K562 (cell line): ENCODE results near the gene PHF1. TPM values are rescaled to one million over a fixed set of nuclear protein-coding genes. Genes with fewer than 3 reads are reported as not detected.

Source experiments
- HEY1 ChIP-seq: fragments of 250-450 bp; sonication (Bioruptor Pico); IDR thresholded peaks from 2 replicates; pipeline ENCODE4 v1.5.0; 2020; ENCODE audit warnings: mild to moderate bottlenecking, moderate library complexity, borderline replicate concordance
- MAFG ChIP-seq: fragments of 450-650 bp; conservative IDR thresholded peaks from 2 replicates; pipeline ENCODE4 v1.6.1; 2016; ENCODE audit warnings: missing genetic modification characterization, missing compliant biosample characterization
- MCM5 ChIP-seq: fragments of 450-650 bp; IDR thresholded peaks from 2 replicates; pipeline ENCODE4 v1.6.1; 2016; ENCODE audit warnings: low read depth
- PCBP1 ChIP-seq: fragments of 200-400 bp; formaldehyde crosslinking; IDR thresholded peaks from 2 replicates; pipeline ENCODE4 v1.6.1; 2018; ENCODE audit warnings: mild to moderate bottlenecking, low read depth, low read length; ENCODE audit not compliant: poor library complexity, severe bottlenecking
- TAF15 ChIP-seq: fragments of 200-400 bp; formaldehyde crosslinking; IDR thresholded peaks from 2 replicates; pipeline ENCODE4 v1.6.1; 2017; ENCODE audit warnings: mild to moderate bottlenecking, low read depth, low read length, moderate library complexity
- ZKSCAN1 ChIP-seq: fragments of 150-350 bp; IDR thresholded peaks from 2 replicates; pipeline ENCODE4 v1.6.1; 2016; ENCODE audit warnings: low read depth, low read length
- ZNF589 ChIP-seq: fragments of 200-800 bp; sonication (Bioruptor generic); IDR thresholded peaks from 2 replicates; pipeline ENCODE4 v1.6.1; 2016; ENCODE audit warnings: low read depth, missing genetic modification characterization, missing compliant biosample characterization
- polyA plus RNA-seq, 8 experiments: library from polyadenylated mRNA; depleted of rRNA in 4 of 8; stranded (reverse) in 5 of 8; unstranded in 3 of 8; fragments of >200 nt; fragmentation: Nextera tagmentation in 2 of 8; fragmentation: Illumina TruSeq in 1 of 8; extraction: Ambion mirVana in 2 of 8; extraction: Trizol in 1 of 8; gene quantifications; 2 replicates each; pipeline versions ENCODE4 v1.2.1 to v1.2.3, GENCODE V29; 2011 to 2014; ENCODE audit warnings: inconsistent platforms in 1 of 8, missing spikeins in 1 of 8
- total RNA-seq, 7 experiments: library from RNA; depleted of rRNA in 6 of 7; stranded (reverse); fragments of >200 nt in 6 of 7; fragmentation: Illumina TruSeq in 2 of 7; extraction: Trizol in 2 of 7; gene quantifications; 2 replicates each; pipeline versions ENCODE4 v1.2.1 to v1.2.3, GENCODE V29; 2011 to 2021; ENCODE audit warnings: low replicate concordance in 1 of 7
- TF ChIP-seq, protein P1 (sequence below), 2 experiments: fragments of 450-650 bp; IDR thresholded peaks; 2 replicates each; pipeline ENCODE4 v1.6.1; 2016; ENCODE audit warnings: mild to moderate bottlenecking in 2 of 2, borderline replicate concordance in 1 of 2, low read depth in 1 of 2, moderate library complexity in 1 of 2
- TF ChIP-seq, protein P2 (sequence below): sonication (generic); formaldehyde crosslinking; IDR thresholded peaks from 2 replicates; pipeline ENCODE4 v1.8.0; 2022; ENCODE audit warnings: mild to moderate bottlenecking, missing genetic modification reagents
- TF ChIP-seq, protein P3 (sequence below): sonication (generic); formaldehyde crosslinking; IDR thresholded peaks from 2 replicates; pipeline ENCODE4 v1.8.1; 2023; ENCODE audit warnings: mild to moderate bottlenecking, missing genetic modification reagents
- TF ChIP-seq, protein P4 (sequence below): fragments of 450-650 bp; IDR thresholded peaks from 2 replicates; pipeline ENCODE4 v1.6.1; 2016; ENCODE audit warnings: antibody characterized with exemption

PHF1 gene
- total and polyA plus RNA-seq, 9 of the 15 experiments (the other 6 are each of a cell fraction or from before 2014, with no cell fraction given): 3.7 to 64.2 (median 33.7) TPM

DNA sequence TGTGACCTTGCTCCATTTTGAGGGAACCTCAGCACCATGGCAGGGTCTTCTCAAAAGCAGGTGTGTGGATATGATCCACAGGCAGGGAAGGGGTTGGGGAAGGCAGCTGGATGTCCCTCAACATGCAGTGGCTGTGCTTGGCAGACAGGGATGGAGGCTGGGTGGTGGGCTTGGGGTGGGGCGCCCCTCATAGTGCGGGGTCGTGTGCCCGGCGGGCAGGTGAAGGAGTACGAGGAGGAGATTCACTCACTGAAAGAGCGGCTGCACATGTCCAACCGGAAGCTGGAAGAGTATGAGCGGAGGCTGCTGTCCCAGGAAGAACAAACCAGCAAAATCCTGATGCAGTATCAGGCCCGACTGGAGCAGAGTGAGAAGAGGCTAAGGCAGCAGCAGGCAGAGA, 35.5 kb downstream of the PHF1 start (continued):
- TF ChIP-seq, protein P1, sequence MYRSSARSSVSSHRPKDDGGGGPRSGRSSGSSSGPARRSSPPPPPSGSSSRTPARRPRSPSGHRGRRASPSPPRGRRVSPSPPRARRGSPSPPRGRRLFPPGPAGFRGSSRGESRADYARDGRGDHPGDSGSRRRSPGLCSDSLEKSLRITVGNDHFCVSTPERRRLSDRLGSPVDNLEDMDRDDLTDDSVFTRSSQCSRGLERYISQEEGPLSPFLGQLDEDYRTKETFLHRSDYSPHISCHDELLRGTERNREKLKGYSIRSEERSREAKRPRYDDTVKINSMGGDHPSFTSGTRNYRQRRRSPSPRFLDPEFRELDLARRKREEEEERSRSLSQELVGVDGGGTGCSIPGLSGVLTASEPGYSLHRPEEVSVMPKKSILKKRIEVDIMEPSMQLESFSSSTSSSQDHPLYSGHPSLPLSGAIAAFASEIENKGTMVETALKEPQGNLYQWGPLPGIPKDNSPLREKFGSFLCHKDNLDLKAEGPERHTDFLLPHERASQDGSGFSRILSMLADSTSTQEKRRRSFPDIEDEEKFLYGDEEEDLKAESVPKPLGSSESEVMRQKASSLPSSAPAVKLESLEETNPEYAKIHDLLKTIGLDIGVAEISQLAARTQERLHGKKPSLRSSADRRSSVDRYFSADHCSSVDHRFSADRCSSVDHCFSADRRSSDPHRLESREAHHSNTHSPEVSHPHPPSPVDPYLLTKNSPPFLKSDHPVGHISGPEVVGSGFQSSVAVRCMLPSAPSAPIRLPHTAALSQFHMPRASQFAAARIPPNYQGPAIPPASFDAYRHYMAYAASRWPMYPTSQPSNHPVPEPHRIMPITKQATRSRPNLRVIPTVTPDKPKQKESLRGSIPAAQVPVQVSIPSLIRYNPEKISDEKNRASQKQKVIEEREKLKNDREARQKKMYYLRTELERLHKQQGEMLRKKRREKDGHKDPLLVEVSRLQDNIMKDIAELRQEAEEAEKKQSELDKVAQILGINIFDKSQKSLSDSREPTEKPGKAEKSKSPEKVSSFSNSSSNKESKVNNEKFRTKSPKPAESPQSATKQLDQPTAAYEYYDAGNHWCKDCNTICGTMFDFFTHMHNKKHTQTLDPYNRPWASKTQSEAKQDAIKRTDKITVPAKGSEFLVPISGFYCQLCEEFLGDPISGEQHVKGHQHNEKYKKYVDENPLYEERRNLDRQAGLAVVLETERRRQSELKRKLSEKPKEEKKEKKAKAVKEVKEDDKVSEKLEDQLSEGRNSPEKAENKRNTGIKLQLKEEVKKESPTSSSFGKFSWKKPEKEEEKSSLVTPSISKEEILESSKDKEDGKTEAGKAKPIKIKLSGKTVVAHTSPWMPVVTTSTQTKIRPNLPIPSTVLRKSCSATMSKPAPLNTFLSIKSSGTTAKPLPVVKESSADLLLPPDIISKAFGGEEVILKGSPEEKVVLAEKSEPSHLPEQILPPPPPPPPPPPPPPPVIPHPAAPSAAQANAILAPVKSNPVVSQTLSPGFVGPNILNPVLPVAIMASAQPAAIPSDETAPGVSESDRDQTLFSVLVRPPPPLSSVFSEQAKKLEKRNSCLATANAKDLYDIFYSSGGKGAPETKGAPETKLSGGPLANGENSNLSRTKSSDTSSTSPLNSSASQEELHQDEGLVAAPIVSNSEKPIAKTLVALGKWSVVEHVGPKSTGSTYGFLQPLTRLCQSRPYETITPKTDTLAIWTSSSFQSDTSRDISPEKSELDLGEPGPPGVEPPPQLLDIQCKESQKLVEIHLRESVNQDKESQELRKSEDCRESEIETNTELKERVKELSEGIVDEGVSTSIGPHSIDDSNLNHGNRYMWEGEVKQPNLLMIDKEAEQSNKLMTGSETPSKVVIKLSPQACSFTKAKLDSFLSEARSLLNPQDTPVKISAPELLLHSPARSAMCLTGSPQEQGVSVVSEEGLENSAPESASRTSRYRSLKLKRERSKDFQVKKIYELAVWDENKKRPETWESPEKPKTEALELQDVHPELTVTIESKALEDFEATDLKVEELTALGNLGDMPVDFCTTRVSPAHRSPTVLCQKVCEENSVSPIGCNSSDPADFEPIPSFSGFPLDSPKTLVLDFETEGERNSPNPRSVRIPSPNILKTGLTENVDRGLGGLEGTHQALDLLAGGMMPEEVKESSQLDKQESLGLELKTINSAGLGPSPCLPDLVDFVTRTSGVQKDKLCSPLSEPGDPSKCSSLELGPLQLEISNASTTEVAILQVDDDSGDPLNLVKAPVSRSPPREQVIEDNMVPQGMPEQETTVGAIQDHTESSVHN (IDR thresholded peaks at IDR 0.05; ENCODE audit: borderline replicate concordance in 1 of 2, low read depth in 1 of 2): no peak
- TF ChIP-seq MCM5 (no peak), MAFG (tag) (no peak), ZKSCAN1 (no peak), ZNF589 (CRISPR knock-in tag) (no peak), HEY1 (no peak), TAF15 (no peak), PCBP1 (no peak)
- TF ChIP-seq, protein P2, sequence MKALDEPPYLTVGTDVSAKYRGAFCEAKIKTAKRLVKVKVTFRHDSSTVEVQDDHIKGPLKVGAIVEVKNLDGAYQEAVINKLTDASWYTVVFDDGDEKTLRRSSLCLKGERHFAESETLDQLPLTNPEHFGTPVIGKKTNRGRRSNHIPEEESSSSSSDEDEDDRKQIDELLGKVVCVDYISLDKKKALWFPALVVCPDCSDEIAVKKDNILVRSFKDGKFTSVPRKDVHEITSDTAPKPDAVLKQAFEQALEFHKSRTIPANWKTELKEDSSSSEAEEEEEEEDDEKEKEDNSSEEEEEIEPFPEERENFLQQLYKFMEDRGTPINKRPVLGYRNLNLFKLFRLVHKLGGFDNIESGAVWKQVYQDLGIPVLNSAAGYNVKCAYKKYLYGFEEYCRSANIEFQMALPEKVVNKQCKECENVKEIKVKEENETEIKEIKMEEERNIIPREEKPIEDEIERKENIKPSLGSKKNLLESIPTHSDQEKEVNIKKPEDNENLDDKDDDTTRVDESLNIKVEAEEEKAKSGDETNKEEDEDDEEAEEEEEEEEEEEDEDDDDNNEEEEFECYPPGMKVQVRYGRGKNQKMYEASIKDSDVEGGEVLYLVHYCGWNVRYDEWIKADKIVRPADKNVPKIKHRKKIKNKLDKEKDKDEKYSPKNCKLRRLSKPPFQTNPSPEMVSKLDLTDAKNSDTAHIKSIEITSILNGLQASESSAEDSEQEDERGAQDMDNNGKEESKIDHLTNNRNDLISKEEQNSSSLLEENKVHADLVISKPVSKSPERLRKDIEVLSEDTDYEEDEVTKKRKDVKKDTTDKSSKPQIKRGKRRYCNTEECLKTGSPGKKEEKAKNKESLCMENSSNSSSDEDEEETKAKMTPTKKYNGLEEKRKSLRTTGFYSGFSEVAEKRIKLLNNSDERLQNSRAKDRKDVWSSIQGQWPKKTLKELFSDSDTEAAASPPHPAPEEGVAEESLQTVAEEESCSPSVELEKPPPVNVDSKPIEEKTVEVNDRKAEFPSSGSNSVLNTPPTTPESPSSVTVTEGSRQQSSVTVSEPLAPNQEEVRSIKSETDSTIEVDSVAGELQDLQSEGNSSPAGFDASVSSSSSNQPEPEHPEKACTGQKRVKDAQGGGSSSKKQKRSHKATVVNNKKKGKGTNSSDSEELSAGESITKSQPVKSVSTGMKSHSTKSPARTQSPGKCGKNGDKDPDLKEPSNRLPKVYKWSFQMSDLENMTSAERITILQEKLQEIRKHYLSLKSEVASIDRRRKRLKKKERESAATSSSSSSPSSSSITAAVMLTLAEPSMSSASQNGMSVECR (CRISPR knock-in tag): no peak
- TF ChIP-seq, protein P3, sequence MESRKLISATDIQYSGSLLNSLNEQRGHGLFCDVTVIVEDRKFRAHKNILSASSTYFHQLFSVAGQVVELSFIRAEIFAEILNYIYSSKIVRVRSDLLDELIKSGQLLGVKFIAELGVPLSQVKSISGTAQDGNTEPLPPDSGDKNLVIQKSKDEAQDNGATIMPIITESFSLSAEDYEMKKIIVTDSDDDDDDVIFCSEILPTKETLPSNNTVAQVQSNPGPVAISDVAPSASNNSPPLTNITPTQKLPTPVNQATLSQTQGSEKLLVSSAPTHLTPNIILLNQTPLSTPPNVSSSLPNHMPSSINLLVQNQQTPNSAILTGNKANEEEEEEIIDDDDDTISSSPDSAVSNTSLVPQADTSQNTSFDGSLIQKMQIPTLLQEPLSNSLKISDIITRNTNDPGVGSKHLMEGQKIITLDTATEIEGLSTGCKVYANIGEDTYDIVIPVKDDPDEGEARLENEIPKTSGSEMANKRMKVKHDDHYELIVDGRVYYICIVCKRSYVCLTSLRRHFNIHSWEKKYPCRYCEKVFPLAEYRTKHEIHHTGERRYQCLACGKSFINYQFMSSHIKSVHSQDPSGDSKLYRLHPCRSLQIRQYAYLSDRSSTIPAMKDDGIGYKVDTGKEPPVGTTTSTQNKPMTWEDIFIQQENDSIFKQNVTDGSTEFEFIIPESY: no peak
- TF ChIP-seq, protein P4, sequence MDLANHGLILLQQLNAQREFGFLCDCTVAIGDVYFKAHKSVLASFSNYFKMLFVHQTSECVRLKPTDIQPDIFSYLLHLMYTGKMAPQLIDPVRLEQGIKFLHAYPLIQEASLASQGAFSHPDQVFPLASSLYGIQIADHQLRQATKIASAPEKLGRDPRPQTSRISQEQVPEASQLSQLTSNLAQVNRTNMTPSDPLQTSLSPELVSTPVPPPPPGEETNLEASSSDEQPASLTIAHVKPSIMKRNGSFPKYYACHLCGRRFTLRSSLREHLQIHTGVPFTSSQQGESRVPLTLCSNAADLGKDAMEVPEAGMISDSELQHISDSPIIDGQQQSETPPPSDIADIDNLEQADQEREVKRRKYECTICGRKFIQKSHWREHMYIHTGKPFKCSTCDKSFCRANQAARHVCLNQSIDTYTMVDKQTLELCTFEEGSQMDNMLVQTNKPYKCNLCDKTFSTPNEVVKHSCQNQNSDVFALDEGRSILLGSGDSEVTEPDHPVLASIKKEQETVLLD: no peak
